GM10248 (cell line): ENCODE data around the gene C2CD4A.
A peak's percentile ranks its signal among the peaks of the same experiment; 100 is the strongest.

Experiments used
- CTCF ChIA-PET: fragments of 300-600 bp; sonication (Branson Sonifier 250); formaldehyde crosslinking; extraction: SDS; loops from one replicate; lab custom pipeline; 2021; ENCODE audit warnings: antibody characterized with exemption; lab: Yijun Ruan, JAX
- POLR2A ChIA-PET: fragments of 350-650 bp; sonication (Branson Sonifier 250); formaldehyde crosslinking; extraction: SDS; loops from one replicate; lab custom pipeline; 2020; ENCODE audit warnings: antibody characterized with exemption; lab: Yijun Ruan, JAX
- DNase-seq: peaks from one replicate; pipeline ENCODE4 v3.0.0; 2012; ENCODE audit errors: extremely low spot score
- TF ChIP-seq, protein P1 (sequence below): IDR thresholded peaks from 2 replicates; pipeline ENCODE4 v1.5.1; 2012; ENCODE audit warnings: mild to moderate bottlenecking, low read depth; ENCODE audit errors: extremely low read depth, missing control alignments, control extremely low read depth

C2CD4A gene

GRCh38 chr15:62068810-62069167 is 2.0 kb downstream of the C2CD4A start:
- CTCF ChIA-PET = interaction anchor here (1.0 to 1.6 kb wide), 3 partner anchors 8 to 34 kb away, joined by 3 to 4 read pairs (median 3); partner anchors contain the start of gene VPS13C
- POLR2A ChIA-PET = no interaction called here
- TF ChIP-seq, protein P1, sequence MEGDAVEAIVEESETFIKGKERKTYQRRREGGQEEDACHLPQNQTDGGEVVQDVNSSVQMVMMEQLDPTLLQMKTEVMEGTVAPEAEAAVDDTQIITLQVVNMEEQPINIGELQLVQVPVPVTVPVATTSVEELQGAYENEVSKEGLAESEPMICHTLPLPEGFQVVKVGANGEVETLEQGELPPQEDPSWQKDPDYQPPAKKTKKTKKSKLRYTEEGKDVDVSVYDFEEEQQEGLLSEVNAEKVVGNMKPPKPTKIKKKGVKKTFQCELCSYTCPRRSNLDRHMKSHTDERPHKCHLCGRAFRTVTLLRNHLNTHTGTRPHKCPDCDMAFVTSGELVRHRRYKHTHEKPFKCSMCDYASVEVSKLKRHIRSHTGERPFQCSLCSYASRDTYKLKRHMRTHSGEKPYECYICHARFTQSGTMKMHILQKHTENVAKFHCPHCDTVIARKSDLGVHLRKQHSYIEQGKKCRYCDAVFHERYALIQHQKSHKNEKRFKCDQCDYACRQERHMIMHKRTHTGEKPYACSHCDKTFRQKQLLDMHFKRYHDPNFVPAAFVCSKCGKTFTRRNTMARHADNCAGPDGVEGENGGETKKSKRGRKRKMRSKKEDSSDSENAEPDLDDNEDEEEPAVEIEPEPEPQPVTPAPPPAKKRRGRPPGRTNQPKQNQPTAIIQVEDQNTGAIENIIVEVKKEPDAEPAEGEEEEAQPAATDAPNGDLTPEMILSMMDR = no peak
- DNase-seq = no peak

DNA sequence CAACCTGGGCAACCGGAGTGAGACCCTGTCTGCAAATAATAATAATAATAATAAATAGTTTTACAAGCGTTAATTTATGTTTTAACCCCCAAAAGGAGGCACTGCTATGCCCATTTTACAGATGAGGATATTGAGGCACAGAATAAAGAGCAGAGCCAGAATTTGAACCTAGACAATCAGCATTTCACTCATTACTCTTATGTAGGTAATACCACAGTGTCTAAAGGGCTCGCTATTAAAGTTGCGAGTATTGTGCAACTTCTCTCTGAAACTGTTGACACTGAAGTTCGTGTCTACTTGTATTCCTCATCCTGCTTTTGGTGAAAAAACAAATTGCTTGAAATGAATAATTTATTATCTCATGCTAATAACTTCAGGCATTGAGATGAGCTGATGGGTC is 2.8 kb downstream of the C2CD4A start:
- TF ChIP-seq, protein P1 = no peak
- ChIA-PET POLR2A (no interaction called here), CTCF (interaction anchor here (1.0 to 5.4 kb wide), 4 partner anchors 8 to 187 kb away, joined by 3 to 35 read pairs (median 4); partner anchors contain the start of gene VPS13C)
- no peak for DNase-seq

- peak; percentile 40 for DNase-seq
- CTCF ChIA-PET = interaction anchor here (0.9 to 5.4 kb wide), 7 partner anchors 10 to 237 kb away, joined by 3 to 35 read pairs (median 4); partner anchors contain the start of gene VPS13C
- TF ChIP-seq, protein P1 = peak; percentile 56
- POLR2A ChIA-PET = no interaction called here
Observed at GRCh38 chr15:62071711-62072308, 5.0 kb downstream of the C2CD4A start.

GRCh38 chr15:62075595-62076277 is 9.0 kb downstream of the C2CD4A start:
- CTCF ChIA-PET = interaction anchor here (1.6 kb wide), 1 partner anchor 12 kb away, joined by 6 read pairs; no protein-coding TSS in a partner anchor
- TF ChIP-seq, protein P1 = no peak
- POLR2A ChIA-PET = no interaction called here
- no peak for DNase-seq

DNA sequence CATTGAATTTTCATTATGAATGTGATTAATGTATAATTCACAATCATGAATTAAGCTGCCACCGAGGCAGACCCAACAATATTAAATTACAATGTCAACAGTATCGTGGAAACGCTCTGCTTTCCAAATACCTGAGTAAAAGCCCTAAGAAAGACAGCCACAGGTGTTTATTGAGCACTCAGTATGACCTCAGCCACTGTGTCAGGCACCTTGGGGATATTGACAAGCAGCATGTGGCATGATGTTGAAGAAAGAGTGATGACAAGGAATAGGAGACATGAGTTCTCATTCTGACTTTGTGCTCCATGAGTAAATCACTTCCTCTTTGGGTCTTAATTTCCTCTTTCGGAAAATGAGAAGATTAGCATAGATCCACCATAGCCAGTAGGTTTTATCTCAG is 12.8 kb downstream of the C2CD4A start:
- ChIA-PET CTCF (interaction anchor here (4.1 kb wide), 1 partner anchor 7 kb away, joined by 20 read pairs; no protein-coding TSS in a partner anchor), POLR2A (no interaction called here)
- TF ChIP-seq, protein P1 = no peak
- DNase-seq = no peak

DNA sequence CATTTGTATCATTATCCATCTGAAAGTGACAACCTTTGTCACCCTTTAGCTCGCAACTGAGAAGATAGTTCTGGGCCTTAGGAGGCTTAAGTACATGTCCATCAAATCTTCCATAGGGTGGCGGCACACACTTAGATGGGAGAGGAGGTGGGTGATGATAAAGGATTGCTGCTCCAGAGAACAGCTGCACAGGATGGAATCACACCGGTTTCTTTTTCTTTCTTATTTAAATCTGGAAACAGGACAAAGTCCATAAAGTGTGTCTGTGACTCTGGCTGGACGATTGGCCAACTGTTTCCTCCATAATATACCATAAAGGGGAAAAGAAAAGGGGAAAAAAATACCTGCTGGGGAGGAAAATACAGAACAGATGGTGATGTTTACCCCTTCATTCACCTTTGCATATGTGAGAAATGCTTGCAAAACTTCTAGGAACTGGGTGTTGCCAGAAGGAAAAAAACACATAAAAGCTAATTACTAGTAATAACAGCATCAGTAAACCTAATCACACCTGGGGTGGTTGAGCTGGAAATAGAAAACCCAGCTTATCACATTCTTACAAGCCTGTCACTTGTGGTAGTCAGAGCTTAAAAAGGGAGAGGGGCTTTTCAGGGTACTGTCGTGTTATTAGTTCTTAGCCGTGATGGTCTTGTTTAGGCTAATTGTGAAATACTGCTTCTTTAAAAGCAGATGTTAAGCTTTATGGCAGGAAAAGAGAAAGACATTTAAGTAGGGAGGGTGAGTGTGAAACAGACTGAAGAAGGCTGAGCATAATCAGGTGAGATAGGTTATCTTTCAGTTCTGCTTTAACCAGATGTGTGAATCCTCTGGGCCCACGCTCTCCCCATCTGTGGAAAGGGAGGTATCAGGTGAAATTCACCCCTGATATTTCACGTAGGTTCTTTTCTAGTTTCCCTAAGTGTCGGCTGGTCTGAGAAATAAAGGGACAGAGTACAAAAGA is 16.7 kb downstream of the C2CD4A start:
- ChIA-PET POLR2A (no interaction called here), CTCF (interaction anchor here (1.1 to 4.1 kb wide), 3 partner anchors 9 to 11 kb away, joined by 3 to 20 read pairs (median 4); no protein-coding TSS in a partner anchor)
- no peak for DNase-seq
- TF ChIP-seq, protein P1 = no peak
